Left lung (tissue), 10 donors: ENCODE data around the gene DENND1B. TPM values are rescaled to one million over a fixed set of nuclear protein-coding genes. Genes with fewer than 3 reads are reported as not detected.

Experiments used
- ATAC-seq: fragments of 200-7000 bp; cut with Tn5 transposase; one replicate; pipeline ENCODE4 v1.9.1; 2020; ENCODE audit warnings: moderate library complexity
- DNase-seq, 4 donors: peaks; one replicate each; pipeline ENCODE4 v3.0.0-alpha.2; 2013 to 2020
- H3K27ac ChIP-seq, 2 donors: fragments of 200-600 bp; sonication (generic) in 1 of 2; one replicate each; pipeline versions ENCODE4 v1.5.0 to v1.8.0; 2020 to 2021
- H3K27me3 ChIP-seq, 2 donors: fragments of 200-600 bp; sonication (generic) in 1 of 2; one replicate each; pipeline versions ENCODE4 v1.5.0 to v1.8.0; 2020 to 2021
- H3K36me3 ChIP-seq, 2 donors: fragments of 200-600 bp; sonication (generic) in 1 of 2; one replicate each; pipeline versions ENCODE4 v1.5.0 to v1.8.0; 2020 to 2021
- H3K4me1 ChIP-seq, 2 donors: fragments of 200-600 bp; one replicate each; pipeline ENCODE4 v1.8.0; 2021
- H3K4me3 ChIP-seq, 2 donors: fragments of 200-600 bp; sonication (generic) in 1 of 2; one replicate each; pipeline versions ENCODE4 v1.5.0 to v1.8.0; 2020 to 2021; ENCODE audit warnings: mild to moderate bottlenecking in 1 of 2
- H3K9me3 ChIP-seq, 2 donors: fragments of 200-600 bp; sonication (generic) in 1 of 2; one replicate each; pipeline versions ENCODE4 v1.5.0 to v1.8.0; 2020 to 2021
- CTCF ChIP-seq, 2 donors: fragments of 200-600 bp; sonication (generic) in 1 of 2; IDR thresholded peaks; one replicate each; pipeline versions ENCODE4 v1.5.0 to v1.8.0; 2021; ENCODE audit warnings: antibody characterized with exemption in 2 of 2
- intact Hi-C, 2 donors: fragments of 100-400 bp; cut with DNase I; formaldehyde crosslinking; loops; one replicate each; pipeline versions ENCODE4 v1.11.2 to v1.14.2; 2022
- polyA plus RNA-seq, 6 donors: library from polyadenylated mRNA; unstranded; fragments of 120-200 nt; gene quantifications; one replicate each; pipeline ENCODE4 v1.2.1, GENCODE V29; 2013; ENCODE audit not compliant: insufficient read length in 6 of 6
- total RNA-seq, 2 donors: library from RNA; stranded (reverse); fragmentation: NEBNext Ultra II Directional; extraction: Animal tissue kit (Norgen Biotek cat#: 25700); gene quantifications; one replicate each; pipeline ENCODE4 v1.2.1, GENCODE V29; 2021
- donor health status: DM: no; HTN: yes; CAD: no.
- donor health status: DM: no; HTN: no; CAD: no.

Gene DENND1B
- total and polyA plus RNA-seq, 8 donors = 12.5 to 17.2 (median 13.4) TPM

- no peak for DNase-seq
Observed at GRCh38 chr1:197797010-197797409, 21.7 kb upstream of the DENND1B start.

DNA sequence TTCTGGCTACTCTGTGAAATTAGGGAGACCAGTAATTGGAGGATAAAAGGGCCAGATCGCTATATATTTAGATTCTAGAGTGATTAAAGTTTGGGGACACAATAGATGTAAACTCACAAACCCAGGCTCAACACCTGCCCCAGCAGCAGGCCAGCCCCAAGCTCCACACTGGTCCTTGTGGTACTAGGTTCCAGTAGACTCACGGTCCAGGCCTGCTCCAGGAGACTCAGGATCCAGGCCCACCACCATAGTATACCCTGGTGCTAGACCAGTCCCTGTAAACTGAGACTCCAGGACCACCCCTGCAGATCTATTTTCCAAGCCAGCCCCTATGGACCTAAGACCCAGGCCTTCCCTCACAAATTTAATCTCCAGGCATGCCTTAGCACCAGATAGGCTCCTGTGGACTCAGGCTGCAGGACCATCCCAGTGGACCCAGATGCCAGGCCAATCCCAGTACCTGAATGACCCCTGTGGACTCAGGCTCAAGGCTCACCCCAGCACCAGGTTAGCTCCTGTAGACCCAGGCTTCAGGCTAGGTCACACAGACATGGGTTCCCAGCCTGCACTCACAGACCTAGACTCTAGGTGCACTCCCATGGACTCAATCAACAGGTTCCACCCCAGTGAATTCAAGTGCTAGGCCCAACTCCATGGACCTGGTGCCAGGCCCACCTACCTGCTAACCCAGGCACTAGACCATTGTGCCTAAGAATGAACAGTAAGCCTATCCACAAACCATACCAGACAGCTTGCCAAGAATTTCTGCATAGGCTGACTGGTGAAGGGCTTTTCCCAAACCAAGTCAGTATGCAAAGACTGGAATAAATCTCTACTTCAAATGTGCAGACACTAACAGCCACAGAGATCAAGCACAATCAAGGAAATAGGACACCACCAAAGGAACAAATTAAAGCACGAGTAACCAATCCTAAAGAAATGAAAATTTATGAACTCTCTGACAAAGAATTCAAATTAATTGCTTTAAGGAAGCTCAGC, 13.8 kb upstream of the DENND1B start:
- H3K4me1 ChIP-seq = no peaks in the 10 kb centered on the region
- ATAC-seq = no peak
- no peaks in the 10 kb centered on the region for H3K36me3 ChIP-seq
- intact Hi-C loops = no loop called here
- no peak overlapping the region for H3K4me3 ChIP-seq
- peaks cover 0 to 2% of the 10 kb centered on the region in 2 donors for H3K9me3 ChIP-seq
- no peak for TF ChIP-seq CTCF (IDR thresholded peaks at IDR 0.05)
- no peak for DNase-seq
- no peaks in the 10 kb centered on the region for H3K27me3 ChIP-seq
- H3K27ac ChIP-seq = no peak overlapping the region

More at GRCh38 chr1:197797010-197797409, 21.7 kb upstream of the DENND1B start:
- H3K4me3 ChIP-seq = no peak overlapping the region
- no peaks in the 10 kb centered on the region for H3K4me1 ChIP-seq
- no peak for TF ChIP-seq CTCF (IDR thresholded peaks at IDR 0.05)
- H3K27me3 ChIP-seq = no peaks in the 10 kb centered on the region
- H3K36me3 ChIP-seq = no peaks in the 10 kb centered on the region
- no peak for ATAC-seq
- H3K9me3 ChIP-seq = peaks cover 0 to 39% of the 10 kb centered on the region in 2 donors
- no peak overlapping the region for H3K27ac ChIP-seq
- intact Hi-C loops = no loop called here

DNA sequence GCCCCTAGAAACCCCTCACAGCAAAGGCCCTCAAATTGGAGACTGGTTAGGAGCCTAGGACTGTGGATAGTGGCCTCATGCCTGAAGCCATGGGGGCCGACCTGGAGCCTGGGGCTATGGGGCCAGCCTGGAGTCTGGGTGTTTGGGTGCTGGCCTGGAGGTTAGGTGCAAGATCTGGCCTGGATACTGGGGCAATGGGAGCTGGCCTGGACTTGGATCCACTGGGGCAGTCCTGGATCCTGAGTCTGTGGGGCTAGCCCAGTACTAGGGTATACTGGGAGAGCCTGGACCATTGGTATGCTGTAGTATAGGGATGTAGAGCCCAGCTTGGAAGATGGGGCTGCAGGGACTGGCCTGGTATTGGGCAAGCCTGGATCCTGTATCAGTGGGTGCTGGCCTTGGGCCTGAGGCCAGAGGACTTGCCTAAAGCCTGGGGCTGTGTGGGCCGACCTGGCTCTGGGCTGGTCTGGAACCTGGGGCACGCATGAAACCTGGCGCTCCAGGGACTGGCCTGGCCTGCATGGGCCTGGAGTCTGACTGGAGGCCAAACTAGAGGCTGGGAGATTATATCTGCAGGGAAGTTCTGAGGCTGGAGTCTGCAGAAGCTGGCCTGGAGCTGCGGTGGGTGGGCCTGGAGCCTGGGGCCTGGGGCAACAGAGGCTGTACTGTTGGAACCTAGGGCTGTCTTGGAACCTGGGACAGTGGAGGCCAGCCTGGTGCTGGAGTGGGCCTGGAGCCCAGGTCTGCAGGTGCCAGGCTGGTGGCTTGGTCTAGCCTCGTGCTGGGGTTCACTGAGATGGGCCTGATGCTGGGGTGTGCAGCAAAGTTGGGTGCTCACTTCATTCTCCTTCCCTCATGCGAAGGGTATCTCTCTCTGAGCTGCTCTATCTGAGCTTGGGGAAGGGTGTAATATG, 12.6 kb upstream of the DENND1B start:
- intact Hi-C loops = no loop called here
- ATAC-seq (no peak), DNase-seq (peak in 1 of 4 donors; percentile 25)
- no peak overlapping the region for H3K27ac ChIP-seq
- TF ChIP-seq CTCF (IDR thresholded peaks at IDR 0.05) = no peak
- H3K4me3 ChIP-seq = no peak overlapping the region
- no peaks in the 10 kb centered on the region for H3K27me3 ChIP-seq
- H3K4me1 ChIP-seq = no peaks in the 10 kb centered on the region
- H3K9me3 ChIP-seq = peaks cover 0 to 2% of the 10 kb centered on the region in 2 donors
- H3K36me3 ChIP-seq = no peaks in the 10 kb centered on the region

- TF ChIP-seq CTCF (IDR thresholded peaks at IDR 0.05) = no peak
- Histone ChIP-seq H3K27ac (no peak overlapping the region), H3K27me3 (no peaks in the 10 kb centered on the region), H3K4me1 (no peaks in the 10 kb centered on the region), H3K4me3 (no peak overlapping the region), H3K9me3 (peaks cover 0 to 2% of the 10 kb centered on the region in 2 donors), H3K36me3 (no peaks in the 10 kb centered on the region)
- DNase-seq (no peak), ATAC-seq (no peak)
- intact Hi-C loops = no loop called here
Observed at GRCh38 chr1:197787056-197787455, 11.8 kb upstream of the DENND1B start.
